Adrenal gland (tissue), 12 donors: ENCODE results near the gene CXXC5. TPM values are rescaled to one million over a fixed set of nuclear protein-coding genes. Genes with fewer than 3 reads are reported as not detected.

Source experiments
- DNase-seq, 7 donors: peaks; one replicate each; pipeline ENCODE4 v3.0.0-alpha.2; 2019 to 2020
- H3K27ac ChIP-seq, 5 donors: fragments of 200-600 bp; sonication (generic) in 4 of 5; 1 replicate in 3 of 5; 2 replicates in 2 of 5; pipeline versions ENCODE4 v1.5.1 to v1.8.0; 2016 to 2020; ENCODE audit warnings: mild to moderate bottlenecking in 1 of 5
- H3K27me3 ChIP-seq: fragments of 200-600 bp; 2 replicates; pipeline ENCODE4 v1.8.0; 2021
- H3K36me3 ChIP-seq, 2 donors: fragments of 200-600 bp; replicated peaks in 1 of 2; 1 replicate in 1 of 2; 2 replicates in 1 of 2; pipeline versions ENCODE4 v1.5.1 to v1.8.0; 2018 to 2022
- H3K4me1 ChIP-seq, 2 donors: fragments of 200-600 bp; replicated peaks in 1 of 2; 1 replicate in 1 of 2; 2 replicates in 1 of 2; pipeline versions ENCODE4 v1.5.1 to v1.8.0; 2018 to 2021
- H3K4me3 ChIP-seq, 4 donors: fragments of 200-600 bp; sonication (generic) in 3 of 4; one replicate each; pipeline ENCODE4 v1.5.1; 2016 to 2018
- H3K9me3 ChIP-seq, 3 donors: fragments of 200-600 bp; sonication (generic) in 1 of 3; replicated peaks in 1 of 3; 1 replicate in 2 of 3; 2 replicates in 1 of 3; pipeline versions ENCODE4 v1.5.1 to v1.8.0; 2016 to 2021
- POLR2A ChIP-seq, 2 donors: fragments of 450-650 bp; IDR thresholded peaks; one replicate each; pipeline ENCODE4 v1.6.1; 2017; ENCODE audit warnings: antibody characterized with exemption in 2 of 2, mild to moderate bottlenecking in 2 of 2, moderate library complexity in 1 of 2
- WGBS, 4 donors: extraction: QIAGEN DNeasy Blood & Tissue Kit in 2 of 4; methylation state at CpG; one replicate each; pipeline versions ENCODE4 v1.1.5 to v1.1.7; 2013 to 2017; 5-methylcytosine and 5-hydroxymethylcytosine counted together
- intact Hi-C, 2 donors: fragments of 100-400 bp; cut with DNase I; formaldehyde crosslinking; loops; one replicate each; pipeline versions ENCODE4 v1.14.1 to v1.15.0; 2022 to 2023
- polyA plus RNA-seq, 3 donors: library from polyadenylated mRNA; stranded (reverse); fragments of 200-250 nt in 2 of 3; fragments of 350-450 nt in 1 of 3; fragmentation: Illumina TruSeq in 1 of 3; extraction: RNeasy Lipid Tissue Mini Kit (QIAGEN cat#74804) in 1 of 3; gene quantifications; one replicate each; pipeline ENCODE4 v1.2.3, GENCODE V29; 2013 to 2014
- total RNA-seq, 9 donors: library from RNA; depleted of rRNA in 4 of 9; stranded (reverse); fragments of >200 nt in 4 of 9; fragments of 120-200 nt in 1 of 9; fragmentation: NEBNext Ultra II Directional in 1 of 9; extraction: Animal tissue kit (Norgen Biotek cat#: 25700) in 1 of 9; gene quantifications; one replicate each; pipeline versions ENCODE4 v1.1.0 to v1.2.4, GENCODE V29; 2013 to 2023
- TF ChIP-seq, protein P1 (sequence below), 6 experiments: fragments of 450-650 bp in 4 of 6; fragments of 200-600 bp in 2 of 6; sonication (generic) in 1 of 6; IDR thresholded peaks; 1 replicate in 5 of 6; 2 replicates in 1 of 6; pipeline versions ENCODE4 v1.5.1 to v1.8.0; 2016 to 2021; ENCODE audit warnings: antibody characterized with exemption in 6 of 6, mild to moderate bottlenecking in 2 of 6, moderate library complexity in 1 of 6
- donor health status: healthy with polysubstance abuse.
- donor health status: Bipolar disorder and iron deficiency.
- donor health status: DM: yes; HTN: yes; CAD: no.
- donor health status: DM: no; HTN: no; CAD: no.
- donor health status: DM: no; HTN: no; CAD: no.
- donor health status: DM: yes; HTN: yes; CAD: no.

CXXC5 gene
- total and polyA plus RNA-seq, 12 donors: 16.2 to 79.3 (median 34.7) TPM

DNA sequence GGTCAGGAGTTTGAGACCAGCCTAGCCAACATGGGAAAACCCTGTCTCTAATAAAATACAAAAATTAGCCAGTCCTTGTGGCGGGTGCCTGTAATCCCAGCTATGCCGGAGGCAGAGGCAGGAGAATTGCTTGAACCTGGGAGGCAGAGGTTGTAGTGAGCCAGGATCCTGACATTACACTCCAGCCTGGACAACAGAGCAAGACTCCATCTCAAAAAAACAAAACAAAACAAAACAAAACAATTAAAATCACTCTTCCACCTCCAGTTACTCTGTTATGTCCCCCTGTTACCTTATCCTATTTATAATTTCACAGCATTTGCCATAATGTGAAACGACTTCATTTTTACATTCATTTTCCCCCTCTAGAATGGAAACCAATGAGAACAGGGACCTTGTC lies 54.4 kb downstream of the CXXC5 start:
- intact Hi-C loops: loop anchor here in 1 of 2 donors (10.0 kb wide), 1 partner anchor 62 kb away; no protein-coding TSS in a partner anchor
- H3K36me3 ChIP-seq: no peaks in the 10 kb centered on the region
- no peak overlapping the region for H3K27ac ChIP-seq
- no peak overlapping the region for H3K4me3 ChIP-seq
- no peak for DNase-seq
- WGBS, 4 donors: 88 to 90% (median 88%) methylated on average over 3 of the region's 3 CpGs
- peaks cover 3 to 19% of the 10 kb centered on the region in 2 donors for H3K4me1 ChIP-seq
- no peak for TF ChIP-seq POLR2A (IDR thresholded peaks at IDR 0.05)
- TF ChIP-seq, protein P1, sequence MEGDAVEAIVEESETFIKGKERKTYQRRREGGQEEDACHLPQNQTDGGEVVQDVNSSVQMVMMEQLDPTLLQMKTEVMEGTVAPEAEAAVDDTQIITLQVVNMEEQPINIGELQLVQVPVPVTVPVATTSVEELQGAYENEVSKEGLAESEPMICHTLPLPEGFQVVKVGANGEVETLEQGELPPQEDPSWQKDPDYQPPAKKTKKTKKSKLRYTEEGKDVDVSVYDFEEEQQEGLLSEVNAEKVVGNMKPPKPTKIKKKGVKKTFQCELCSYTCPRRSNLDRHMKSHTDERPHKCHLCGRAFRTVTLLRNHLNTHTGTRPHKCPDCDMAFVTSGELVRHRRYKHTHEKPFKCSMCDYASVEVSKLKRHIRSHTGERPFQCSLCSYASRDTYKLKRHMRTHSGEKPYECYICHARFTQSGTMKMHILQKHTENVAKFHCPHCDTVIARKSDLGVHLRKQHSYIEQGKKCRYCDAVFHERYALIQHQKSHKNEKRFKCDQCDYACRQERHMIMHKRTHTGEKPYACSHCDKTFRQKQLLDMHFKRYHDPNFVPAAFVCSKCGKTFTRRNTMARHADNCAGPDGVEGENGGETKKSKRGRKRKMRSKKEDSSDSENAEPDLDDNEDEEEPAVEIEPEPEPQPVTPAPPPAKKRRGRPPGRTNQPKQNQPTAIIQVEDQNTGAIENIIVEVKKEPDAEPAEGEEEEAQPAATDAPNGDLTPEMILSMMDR (IDR thresholded peaks at IDR 0.05): no peak
- no peaks in the 10 kb centered on the region for H3K9me3 ChIP-seq
- no peaks in the 10 kb centered on the region for H3K27me3 ChIP-seq

DNA sequence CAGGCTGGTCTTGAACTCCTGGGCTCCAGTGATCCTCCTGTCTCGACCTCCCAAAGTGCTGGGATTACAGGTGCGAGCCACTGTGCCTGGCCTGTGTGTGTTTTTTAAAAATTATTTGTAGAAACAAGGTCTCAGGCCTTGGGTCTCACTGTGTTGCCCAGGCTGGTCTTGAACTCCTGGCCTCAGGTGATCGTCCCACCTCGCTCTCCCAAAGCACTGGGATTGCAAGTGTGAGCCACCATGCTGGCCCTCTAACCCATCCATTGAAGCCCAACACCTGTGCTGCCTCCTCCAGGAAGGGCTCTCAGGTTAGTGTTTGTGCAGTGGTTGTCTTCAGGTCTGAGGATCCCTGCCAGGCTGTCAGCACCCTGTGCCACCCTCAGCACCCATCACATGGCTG lies 56.6 kb downstream of the CXXC5 start:
- 87 to 100% (median 95%) methylated on average over 3 to 4 of the region's 4 CpGs for WGBS, 4 donors
- Histone ChIP-seq H3K36me3 (no peaks in the 10 kb centered on the region), H3K27me3 (no peaks in the 10 kb centered on the region), H3K9me3 (no peaks in the 10 kb centered on the region), H3K4me3 (no peak overlapping the region), H3K27ac (no peak overlapping the region), H3K4me1 (peaks cover 15 to 18% of the 10 kb centered on the region in 2 donors)
- DNase-seq: no peak
- TF ChIP-seq, protein P1 (IDR thresholded peaks at IDR 0.05): no peak
- TF ChIP-seq POLR2A (IDR thresholded peaks at IDR 0.05): no peak
- intact Hi-C loops: loop anchor here in 1 of 2 donors (10.0 kb wide), 1 partner anchor 60 kb away; no protein-coding TSS in a partner anchor

DNA sequence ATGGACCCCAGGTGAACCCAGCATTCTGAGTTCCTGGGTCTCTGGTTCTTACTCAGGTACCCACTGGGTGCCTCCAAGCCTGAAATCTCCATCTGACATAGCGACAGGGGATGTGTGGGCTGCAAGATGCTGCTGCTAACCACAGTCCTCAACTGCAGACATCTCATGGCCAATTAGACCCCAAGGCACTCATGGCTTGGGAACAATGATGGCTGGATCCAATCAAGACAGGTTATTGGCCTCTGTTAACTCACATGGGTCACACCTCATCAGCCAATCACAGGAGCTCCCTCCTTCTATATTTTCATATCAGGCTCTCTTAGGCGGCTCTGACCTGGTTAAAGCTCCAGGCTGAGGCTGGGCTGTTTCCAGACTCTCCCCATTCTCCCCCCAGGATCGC lies 57.0 kb downstream of the CXXC5 start:
- H3K4me3 ChIP-seq: no peak overlapping the region

DNA sequence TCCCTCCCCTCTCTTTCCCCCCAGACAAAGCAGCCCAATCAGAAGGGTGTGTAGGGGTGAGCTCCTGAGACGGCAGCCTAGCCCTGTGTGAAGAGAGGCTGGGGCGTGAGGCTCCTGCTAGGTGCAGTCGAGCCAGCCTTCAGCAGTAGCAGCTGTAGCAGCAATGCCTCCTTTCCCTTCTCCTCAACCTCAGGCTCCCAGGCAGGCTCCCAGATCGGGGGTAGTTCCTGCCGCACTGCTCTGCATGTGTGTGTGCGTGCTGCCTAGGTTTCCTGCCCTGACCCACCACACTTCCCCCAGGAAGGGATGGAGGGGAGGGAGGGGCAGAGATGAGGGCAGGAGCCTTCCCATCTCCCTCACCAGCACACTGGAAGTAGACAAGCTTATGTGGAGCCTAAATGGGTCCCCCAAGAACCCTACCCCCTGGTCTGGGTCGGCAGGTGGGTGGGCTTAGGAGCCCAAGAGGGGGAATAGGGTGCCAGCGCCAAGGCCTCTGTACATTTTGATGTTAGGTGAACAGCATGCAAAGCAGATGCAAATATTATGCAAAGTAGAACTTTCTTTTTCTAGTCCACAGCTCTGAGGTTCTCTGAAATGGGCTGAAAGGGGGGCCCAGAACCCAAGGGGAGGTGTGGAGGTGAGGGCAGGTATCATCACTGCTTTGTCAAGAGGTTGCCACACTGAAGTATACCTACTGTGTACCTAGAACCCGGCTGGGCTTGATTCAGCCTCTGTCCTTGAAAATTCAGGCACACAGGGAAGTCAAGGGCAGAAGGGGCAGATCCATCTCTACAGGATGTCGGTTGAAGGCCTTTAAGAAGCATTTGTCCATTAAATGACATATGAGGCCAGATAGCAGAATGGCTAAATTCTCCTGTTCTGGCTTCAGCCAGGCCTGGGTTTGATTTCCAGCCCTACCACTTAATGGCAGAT lies 57.8 kb downstream of the CXXC5 start:
- Histone ChIP-seq H3K4me3 (no peak overlapping the region), H3K9me3 (no peaks in the 10 kb centered on the region), H3K4me1 (peaks cover 16 to 30% of the 10 kb centered on the region in 2 donors), H3K27ac (no peak overlapping the region), H3K36me3 (no peaks in the 10 kb centered on the region), H3K27me3 (no peaks in the 10 kb centered on the region)
- TF ChIP-seq, protein P1 (IDR thresholded peaks at IDR 0.05): no peak
- no peak for TF ChIP-seq POLR2A (IDR thresholded peaks at IDR 0.05)
- WGBS, 4 donors: 64 to 72% (median 67%) methylated on average over 9 to 10 of the region's 10 CpGs
- intact Hi-C loops: loop anchor here in 1 of 2 donors (10.0 kb wide), 1 partner anchor 59 kb away; no protein-coding TSS in a partner anchor
- DNase-seq: peak in 1 of 7 donors; percentile 19

More for the DNA sequence above, 57.0 kb downstream of the CXXC5 start:
- TF ChIP-seq, protein P1 (IDR thresholded peaks at IDR 0.05): no peak
- no peak for TF ChIP-seq POLR2A (IDR thresholded peaks at IDR 0.05)
- Histone ChIP-seq H3K27me3 (no peaks in the 10 kb centered on the region), H3K4me1 (peaks cover 16 to 23% of the 10 kb centered on the region in 2 donors), H3K27ac (no peak overlapping the region), H3K9me3 (no peaks in the 10 kb centered on the region), H3K36me3 (no peaks in the 10 kb centered on the region)
- intact Hi-C loops: loop anchor here in 1 of 2 donors (10.0 kb wide), 1 partner anchor 60 kb away; no protein-coding TSS in a partner anchor
- 56 to 87% (median 79%) methylated on average over 2 to 3 of the region's 3 CpGs for WGBS, 4 donors
- DNase-seq: no peak
